Endothelial cell of umbilical vein (primary cell): Measurements from ENCODE around the gene MREG. TPM values are rescaled to one million over a fixed set of nuclear protein-coding genes. Genes with fewer than 3 reads are reported as not detected.

Experiments used
- BruUV-seq: library from RNA; stranded (reverse); fragments of 400-500 nt; replicated peaks from 2 replicates; lab custom pipeline; 2021; lab: Mats Ljungman, UMichigan
- CTCF ChIA-PET: fragments of 300-600, 350-600 bp; sonication (Branson Sonifier 250); formaldehyde crosslinking; loops from one replicate; lab custom pipeline; 2021; ENCODE audit warnings: antibody characterized with exemption, inconsistent platforms; lab: Charles Lee
- POLR2A ChIA-PET: fragments of 300-600, 350-600 bp; sonication (Branson Sonifier 250); formaldehyde crosslinking; loops from one replicate; lab custom pipeline; 2021; ENCODE audit warnings: antibody characterized with exemption, inconsistent platforms; lab: Charles Lee
- DNase-seq: peaks from one replicate; pipeline ENCODE4 v3.0.0-alpha.2; 2011; ENCODE audit warnings: low read depth, low spot score
- FAIRE-seq: peaks from 2 replicates; lab custom pipeline; 2011; peaks lifted over from hg19 to GRCh38; lab: Jason Lieb, UNC
- H2AFZ ChIP-seq: 2 replicates; pipeline ENCODE4 v1.6.0; 2012; ENCODE audit warnings: low read depth, low read length, control low read depth, inconsistent platforms
- H3K27ac ChIP-seq: 2 replicates; pipeline ENCODE4 v1.5.1; 2011; ENCODE audit warnings: low read depth, mild to moderate bottlenecking, control low read depth, low read length, moderate library complexity; ENCODE audit not compliant: insufficient read depth
- H3K27me3 ChIP-seq, 2 experiments: 2 replicates each; pipeline versions ENCODE4 v1.6.0 to v1.6.1; 2011; ENCODE audit warnings: low read length in 2 of 2, mixed read lengths in 1 of 2; ENCODE audit not compliant: control insufficient read depth in 2 of 2, insufficient read depth in 2 of 2
- H3K36me3 ChIP-seq, 2 experiments: 2 replicates in 1 of 2; 3 replicates in 1 of 2; pipeline ENCODE4 v1.5.1; 2011; ENCODE audit warnings: low read length in 2 of 2, mild to moderate bottlenecking in 1 of 2, moderate library complexity in 1 of 2; ENCODE audit not compliant: control insufficient read depth in 2 of 2, insufficient read depth in 2 of 2; ENCODE audit errors: extremely low read depth in 1 of 2
- H3K4me1 ChIP-seq: 3 replicates; pipeline ENCODE4 v1.5.1; 2011; ENCODE audit warnings: mild to moderate bottlenecking, low read length; ENCODE audit not compliant: control insufficient read depth, insufficient read depth; ENCODE audit errors: extremely low read depth
- H3K4me2 ChIP-seq: 2 replicates; pipeline ENCODE4 v1.6.1; 2011; ENCODE audit warnings: low read length, control low read depth, mixed read lengths; ENCODE audit not compliant: insufficient read depth
- H3K4me3 ChIP-seq, 3 experiments: fragments of 200-600 bp in 1 of 3; sonication (generic), shearing (Covaris generic) in 1 of 3; replicated peaks in 1 of 3; 2 replicates each; pipeline ENCODE4 v1.5.1; 2011 to 2016; ENCODE audit warnings: control low read depth in 3 of 3, low read length in 3 of 3, mild to moderate bottlenecking in 2 of 3, inconsistent platforms in 1 of 3, low read depth in 1 of 3, moderate library complexity in 1 of 3; ENCODE audit not compliant: insufficient read depth in 1 of 3
- H3K79me2 ChIP-seq: 2 replicates; pipeline ENCODE4 v1.6.0; 2012; ENCODE audit warnings: low read length, inconsistent platforms; ENCODE audit not compliant: control insufficient read depth, insufficient read depth
- H3K9ac ChIP-seq: replicated peaks from 2 replicates; pipeline ENCODE3; 2011; ENCODE audit warnings: low read length, control low read depth; ENCODE audit not compliant: insufficient read depth; ENCODE audit errors: extremely low read depth
- H3K9me1 ChIP-seq: replicated peaks from 3 replicates; pipeline ENCODE4 v1.6.0; 2011; ENCODE audit warnings: mild to moderate bottlenecking, low read length; ENCODE audit not compliant: control insufficient read depth, insufficient read depth; ENCODE audit errors: extremely low read depth
- H3K9me3 ChIP-seq: replicated peaks from 2 replicates; pipeline ENCODE4 v1.5.1; 2012; ENCODE audit warnings: low read length, inconsistent platforms; ENCODE audit not compliant: control insufficient read depth, insufficient read depth
- H4K20me1 ChIP-seq: replicated peaks from 2 replicates; pipeline ENCODE3; 2011; ENCODE audit warnings: mild to moderate bottlenecking, low read length; ENCODE audit not compliant: control insufficient read depth, insufficient read depth; ENCODE audit errors: extremely low read depth
- CTCF ChIP-seq, 2 donors: IDR thresholded peaks; 1 replicate in 1 of 2; 2 replicates in 1 of 2; pipeline ENCODE4 v1.5.1; 2011; ENCODE audit warnings: low read length in 2 of 2, mild to moderate bottlenecking in 2 of 2, moderate library complexity in 2 of 2, control low read depth in 1 of 2, inconsistent platforms in 1 of 2, low read depth in 1 of 2; ENCODE audit not compliant: insufficient read depth in 1 of 2; ENCODE audit errors: extremely low read depth in 1 of 2
- EZH2 ChIP-seq: IDR thresholded peaks from 2 replicates; pipeline ENCODE4 v1.6.1; 2012; ENCODE audit warnings: borderline replicate concordance, low read depth, mild to moderate bottlenecking, moderate library complexity, low read length, inconsistent platforms; ENCODE audit not compliant: severe bottlenecking
- GATA2 ChIP-seq: IDR thresholded peaks from 2 replicates; pipeline ENCODE4 v1.7.0; 2011; ENCODE audit warnings: low read depth, mild to moderate bottlenecking, moderate library complexity, mixed read lengths, low read length; ENCODE audit not compliant: insufficient read length, insufficient read depth
- MAX ChIP-seq: IDR thresholded peaks from 2 replicates; pipeline ENCODE4 v1.6.1; 2011; ENCODE audit not compliant: insufficient read depth, insufficient read length
- MYC ChIP-seq: IDR thresholded peaks from one replicate; pipeline ENCODE4 v1.6.1; 2011; ENCODE audit warnings: mild to moderate bottlenecking, low read depth, low read length
- POLR2A ChIP-seq: IDR thresholded peaks from 2 replicates; pipeline ENCODE4 v1.6.1; 2012; ENCODE audit warnings: low read depth, mild to moderate bottlenecking, control low read depth, low read length
- POLR2AphosphoS5 ChIP-seq: IDR thresholded peaks from 2 replicates; pipeline ENCODE4 v1.6.1; 2012; ENCODE audit warnings: low read depth, mild to moderate bottlenecking, control low read depth, low read length, moderate library complexity; ENCODE audit not compliant: insufficient read depth
- dilution Hi-C: fragments of 300-500 bp; cut with MboI; formaldehyde crosslinking; loops from one replicate; pipeline ENCODE4 v1.15.0; 2019; ENCODE audit warnings: low sequenced_read_pairs; ENCODE audit not compliant: extremely low pct_ligation_motif_present
- intact Hi-C: fragments of 100-400 bp; cut with micrococcal nuclease; formaldehyde crosslinking; loops from one replicate; pipeline ENCODE4 v1.10.0; 2022
- polyA plus RNA-seq, 4 experiments: library from polyadenylated mRNA; depleted of rRNA in 3 of 4; stranded (reverse) in 3 of 4; unstranded in 1 of 4; fragments of >200 nt; gene quantifications; 2 replicates each; pipeline versions ENCODE4 v1.2.1 to v1.2.3, GENCODE V29; 2011 to 2012; ENCODE audit warnings: missing spikeins in 1 of 4
- total RNA-seq: library from RNA; stranded (reverse); gene quantifications from 2 replicates; pipeline ENCODE4 v1.2.3, GENCODE V29; 2021

Gene MREG
- total and polyA plus RNA-seq, 2 donors (not counting 3 experiments of a cell fraction or from before 2014, with no cell fraction given), result 0.41 to 3.9 TPM

DNA sequence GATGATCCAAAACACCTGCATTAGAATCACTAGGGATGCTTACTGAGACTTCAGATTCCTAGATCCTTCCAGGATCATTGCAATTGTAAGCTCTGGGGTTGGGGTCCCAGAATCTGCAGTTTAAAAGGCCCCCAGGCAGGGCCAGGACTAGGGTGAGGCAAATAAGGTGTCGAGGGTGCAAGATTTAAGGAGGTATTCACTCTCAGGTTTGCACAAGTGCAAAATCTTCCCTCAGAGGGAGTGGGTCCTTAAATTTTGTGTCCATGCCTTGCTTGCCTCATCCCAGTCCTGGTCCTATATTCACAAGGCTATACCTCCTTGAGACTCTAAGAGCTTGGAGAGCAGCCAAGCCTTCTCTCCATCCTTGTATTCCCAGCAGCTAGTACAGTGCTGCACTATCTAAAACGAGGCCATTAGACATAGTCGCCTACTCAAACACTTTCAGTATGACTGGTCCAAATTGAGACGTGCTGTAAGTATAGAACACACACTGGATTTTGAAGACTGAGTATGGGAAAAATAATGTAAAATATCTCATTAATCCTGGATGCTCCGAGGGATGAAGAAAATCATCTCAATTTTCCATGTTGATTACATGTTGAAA is 31.6 kb upstream of the MREG start:
- Histone ChIP-seq H4K20me1 (no peaks in the 10 kb centered on the region), H2AFZ (no peak overlapping the region), H3K36me3 (no peaks in the 10 kb centered on the region), H3K4me3 (no peak overlapping the region), H3K27me3 (no peaks in the 10 kb centered on the region), H3K4me2 (no peak overlapping the region), H3K9me1 (no peaks in the 10 kb centered on the region), H3K9me3 (no peaks in the 10 kb centered on the region), H3K79me2 (no peaks in the 10 kb centered on the region), H3K4me1 (no peaks in the 10 kb centered on the region), H3K27ac (no peak overlapping the region), H3K9ac (no peak overlapping the region)
- CTCF ChIA-PET, result interaction anchor here (1.3 to 3.5 kb wide), 6 partner anchors 11 to 95 kb away, joined by 3 to 19 read pairs (median 6); no protein-coding TSS in a partner anchor
- TF ChIP-seq GATA2 (no peak), CTCF (IDR thresholded peaks at IDR 0.05; ENCODE audit: extremely low read depth in 1 of 2, insufficient read depth in 1 of 2, low read depth in 1 of 2, low read length in 2 of 2) (no peak), POLR2A (no peak), POLR2AphosphoS5 (no peak), MYC (no peak), MAX (no peak), EZH2 (no peak)
- BruUV-seq, result no TSS peak
- POLR2A ChIA-PET, result no interaction called here
- no peak for FAIRE-seq
- dilution Hi-C loops, result no loop called here
- intact Hi-C loops, result no loop called here
- no peak for DNase-seq
